GM18858 (cell line): ENCODE measurements around the gene PTPRU.
"Not testable (repeated sequence)": the region's sequence is repeated elsewhere in the genome, so short reads cannot be mapped to it uniquely, and the experiment has no call there.

Experiments used
- ATAC-seq: cut with Tn5 transposase; IDR thresholded peaks from one replicate; pipeline ENCODE4 v1.9.1; 2021; ENCODE audit not compliant: unreplicated experiment

Gene PTPRU

DNA sequence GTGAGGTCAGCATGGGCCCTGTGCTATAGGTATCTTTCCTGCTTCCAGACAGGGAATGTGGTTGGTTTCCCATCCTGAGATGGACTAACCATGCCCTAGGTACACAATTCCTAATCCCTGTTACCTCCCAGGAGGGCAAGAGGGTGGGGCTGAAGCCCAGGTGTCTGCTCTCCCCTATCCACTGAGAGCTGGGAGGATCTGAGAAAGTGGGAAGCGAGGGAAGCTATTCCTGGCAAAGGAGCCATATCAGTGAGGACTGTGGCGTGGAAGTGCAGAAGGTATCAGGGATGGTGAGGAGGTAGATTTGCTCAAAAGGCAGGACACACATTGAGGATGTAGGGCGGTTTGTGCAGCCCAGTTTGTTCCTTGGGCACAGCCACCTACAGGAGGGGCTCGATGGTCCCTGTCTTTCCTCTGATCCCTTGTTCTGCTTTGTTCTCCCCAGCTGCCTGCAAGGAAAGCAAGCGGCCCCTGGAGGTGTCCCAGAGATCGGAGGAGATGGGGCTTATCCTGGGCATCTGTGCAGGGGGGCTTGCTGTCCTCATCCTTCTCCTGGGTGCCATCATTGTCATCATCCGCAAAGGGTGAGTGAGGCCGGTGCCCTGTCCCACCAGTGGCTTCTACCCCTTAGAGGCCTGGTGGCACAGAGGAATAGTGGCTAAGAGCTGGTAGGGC, 48.1 kb downstream of the PTPRU start:
- no peak for ATAC-seq

DNA sequence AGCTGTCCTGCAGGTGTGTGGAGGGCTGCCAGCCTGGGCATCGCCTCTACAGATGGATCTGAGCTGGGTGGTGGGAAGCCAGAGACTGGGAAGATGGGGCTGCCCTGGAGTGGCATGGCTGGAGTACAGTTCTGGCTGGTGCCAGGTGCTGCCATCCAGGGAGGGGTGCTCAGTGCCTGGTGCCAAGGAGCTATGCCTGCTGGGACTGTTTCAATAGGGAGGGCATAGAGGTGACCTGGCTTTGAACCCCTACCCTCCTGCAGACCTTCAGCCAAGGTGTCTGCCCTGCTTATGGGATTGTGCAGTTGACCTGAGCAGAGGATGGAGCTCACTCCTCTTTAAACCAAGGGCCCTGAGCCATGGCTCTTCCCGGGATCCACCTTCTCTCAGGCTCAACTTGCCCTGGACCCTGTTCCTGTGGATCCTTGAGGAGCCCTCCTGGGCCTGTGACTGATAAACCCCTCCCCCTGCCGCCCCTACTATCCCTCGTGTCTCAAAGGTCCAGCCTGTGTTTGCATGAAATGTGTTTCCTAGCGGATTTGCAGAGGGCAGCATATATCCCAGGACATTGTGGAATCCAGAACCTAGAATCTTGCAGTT, 48.7 kb downstream of the PTPRU start:
- ATAC-seq: no peak

DNA sequence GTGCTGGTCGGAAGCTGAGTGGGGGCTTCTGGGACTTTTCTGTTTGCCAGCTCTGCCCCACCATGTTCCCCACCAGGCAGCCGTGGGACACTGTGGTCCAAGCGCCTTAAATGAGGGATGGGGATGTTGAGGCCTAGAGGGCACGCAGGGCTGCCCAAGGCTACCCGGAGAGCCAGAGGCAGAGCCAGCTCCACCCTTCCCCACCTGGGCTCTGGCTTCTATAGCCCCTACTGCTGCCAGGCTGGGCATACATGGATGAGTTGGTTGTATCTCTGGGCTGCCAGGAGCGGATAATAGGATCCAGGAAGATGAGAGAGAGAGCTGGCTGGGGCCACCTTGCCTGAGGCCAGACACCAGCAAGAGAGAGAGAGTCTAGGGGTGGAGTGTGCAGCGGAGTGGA, 49.4 kb downstream of the PTPRU start:
- no peak for ATAC-seq

DNA sequence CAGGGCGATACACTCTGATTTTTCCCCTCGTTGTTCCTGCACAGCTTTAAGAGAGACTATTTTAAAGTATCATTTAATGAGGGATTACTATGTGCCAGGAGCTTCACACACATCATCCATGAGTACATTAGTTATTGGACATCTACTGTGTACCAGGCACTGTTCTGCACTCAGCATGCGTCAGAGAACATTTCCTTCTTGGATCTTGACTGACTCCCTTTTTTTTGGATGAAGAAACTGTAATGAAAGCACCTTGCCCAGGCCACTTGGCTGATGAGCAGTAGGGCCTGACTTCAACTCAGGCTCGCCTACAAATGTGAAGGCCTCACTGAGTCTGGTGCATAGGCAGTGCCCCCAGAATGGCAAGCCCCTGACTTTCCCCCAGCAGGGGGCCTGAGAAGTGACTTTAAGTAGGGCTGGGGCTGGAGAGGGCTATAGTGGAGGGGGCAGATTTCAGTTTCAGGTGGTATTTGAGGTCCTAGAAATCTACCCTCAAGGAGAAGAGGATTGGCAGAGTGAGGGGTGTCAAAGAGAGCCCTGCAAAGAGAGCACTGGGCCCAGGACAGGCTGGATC, 50.0 kb downstream of the PTPRU start:
- no peak for ATAC-seq

DNA sequence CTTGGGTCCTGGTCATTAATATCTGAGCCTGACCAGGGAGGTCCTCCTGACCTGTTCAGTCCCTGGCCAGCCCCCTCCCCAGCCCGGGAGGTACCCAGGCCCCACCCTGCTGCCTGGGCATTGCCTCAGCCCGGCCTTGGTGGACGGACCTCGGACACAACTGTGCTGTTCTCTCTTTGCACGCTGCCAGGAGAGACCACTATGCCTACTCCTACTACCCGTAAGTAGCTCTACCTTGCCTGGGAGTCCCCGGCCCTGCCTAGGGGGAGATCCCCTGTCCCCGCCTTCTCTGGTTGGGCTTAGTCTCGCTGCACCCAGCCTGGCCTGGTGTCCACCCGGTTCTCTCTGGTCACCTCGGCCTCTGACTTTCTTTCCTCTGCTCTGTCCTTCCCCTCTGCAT, 53.2 kb downstream of the PTPRU start:
- ATAC-seq: no peak

DNA sequence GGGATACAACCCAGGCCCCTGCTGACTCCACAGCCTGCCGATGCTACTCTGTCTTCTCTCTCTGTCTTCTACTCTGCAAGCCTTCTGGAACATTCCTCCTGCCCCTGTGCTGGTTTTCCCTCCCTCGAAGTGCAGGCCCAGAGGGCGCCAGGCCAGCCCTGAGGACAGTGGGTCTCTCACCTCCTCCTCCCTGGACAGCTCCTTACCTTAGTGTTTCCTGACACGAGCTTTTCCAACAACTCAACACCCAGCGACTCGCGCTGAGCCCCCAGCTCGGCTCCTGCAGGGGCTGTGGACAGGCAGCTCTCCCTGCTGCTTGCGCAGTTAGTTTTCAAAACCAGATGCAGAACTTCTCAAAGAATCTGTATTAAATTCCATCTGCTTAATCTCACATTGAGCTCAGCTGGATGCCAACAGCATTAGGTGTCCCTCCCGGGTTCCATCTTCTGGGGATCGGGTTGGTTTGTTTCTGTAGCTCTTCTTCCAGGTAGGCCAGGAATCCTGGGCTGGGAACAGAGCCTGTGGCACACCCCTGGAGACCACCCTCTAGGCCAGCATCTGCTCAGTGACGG, 54.2 kb downstream of the PTPRU start:
- no peak for ATAC-seq

DNA sequence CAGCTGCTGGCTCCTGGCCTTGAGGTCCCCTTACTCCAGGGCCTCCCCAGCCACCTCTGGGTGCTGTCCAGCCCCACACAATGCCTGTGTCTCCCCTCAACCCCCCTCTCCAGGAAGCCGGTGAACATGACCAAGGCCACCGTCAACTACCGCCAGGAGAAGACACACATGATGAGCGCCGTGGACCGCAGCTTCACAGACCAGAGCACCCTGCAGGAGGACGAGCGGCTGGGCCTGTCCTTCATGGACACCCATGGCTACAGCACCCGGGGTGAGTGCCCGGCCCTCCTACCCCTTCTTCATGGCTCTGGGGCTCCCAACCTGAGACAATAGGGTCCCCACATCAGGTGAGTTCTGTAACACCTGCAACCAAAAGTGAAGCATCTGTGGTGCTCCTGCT, 55.4 kb downstream of the PTPRU start:
- ATAC-seq: no peak

DNA sequence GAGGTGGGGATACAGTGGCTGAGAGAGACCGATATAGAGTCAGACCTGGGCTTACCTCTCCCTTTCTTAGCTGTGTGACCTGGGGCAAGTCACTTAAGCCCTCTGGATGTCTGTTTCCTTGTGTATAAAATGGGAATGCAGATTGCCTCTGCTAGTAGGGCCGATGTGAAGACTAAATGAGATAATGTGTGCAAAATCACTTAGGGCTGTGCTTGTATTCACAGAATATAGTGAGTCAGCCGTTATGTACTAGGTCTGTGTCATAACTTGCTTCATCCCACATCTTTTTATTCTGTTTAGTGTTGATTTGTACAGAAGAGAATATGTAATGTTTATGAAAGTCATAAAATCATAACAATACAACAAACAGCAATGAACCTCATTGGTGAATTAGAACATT, 56.0 kb downstream of the PTPRU start:
- no peak for ATAC-seq

DNA sequence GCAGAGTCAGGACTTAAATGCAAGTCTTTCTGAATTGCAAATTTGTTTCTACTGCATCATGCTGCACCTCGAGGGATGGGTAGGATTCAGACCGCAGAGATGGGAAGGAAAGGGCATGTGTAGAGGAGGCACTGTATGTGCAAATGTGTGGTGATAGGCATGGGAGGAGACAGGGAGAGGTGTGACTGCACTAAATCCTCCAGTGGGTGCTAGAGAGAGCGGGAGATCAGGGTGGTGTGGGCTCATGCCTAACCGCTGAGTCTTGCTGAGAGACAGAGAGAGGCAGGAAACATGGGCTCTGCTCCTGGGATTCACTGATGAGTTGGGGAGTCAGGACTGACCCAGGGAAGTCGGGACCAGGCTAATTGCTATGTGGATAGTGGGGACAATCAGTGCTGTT, 61.1 kb downstream of the PTPRU start:
- ATAC-seq: no peak

DNA sequence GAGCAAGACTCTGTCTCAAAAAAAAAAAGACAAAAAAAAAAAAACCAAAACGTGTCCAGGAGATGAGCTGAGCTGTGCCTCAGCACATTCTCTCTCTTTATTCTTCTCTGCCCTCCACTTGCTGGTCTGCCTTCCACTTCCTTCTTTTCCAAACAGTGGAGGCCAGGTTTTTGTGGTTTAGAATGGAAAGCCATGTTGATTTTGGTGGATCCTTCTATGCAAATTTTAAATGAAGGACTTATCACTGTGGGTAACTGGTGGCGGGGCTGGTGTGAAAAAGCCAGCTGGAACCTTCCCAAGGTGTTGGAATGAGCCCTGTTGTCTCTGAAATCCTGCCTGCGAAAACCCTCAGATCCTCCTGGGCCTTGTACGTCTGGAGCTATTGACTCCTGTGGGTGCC, 61.9 kb downstream of the PTPRU start:
- no peak for ATAC-seq

DNA sequence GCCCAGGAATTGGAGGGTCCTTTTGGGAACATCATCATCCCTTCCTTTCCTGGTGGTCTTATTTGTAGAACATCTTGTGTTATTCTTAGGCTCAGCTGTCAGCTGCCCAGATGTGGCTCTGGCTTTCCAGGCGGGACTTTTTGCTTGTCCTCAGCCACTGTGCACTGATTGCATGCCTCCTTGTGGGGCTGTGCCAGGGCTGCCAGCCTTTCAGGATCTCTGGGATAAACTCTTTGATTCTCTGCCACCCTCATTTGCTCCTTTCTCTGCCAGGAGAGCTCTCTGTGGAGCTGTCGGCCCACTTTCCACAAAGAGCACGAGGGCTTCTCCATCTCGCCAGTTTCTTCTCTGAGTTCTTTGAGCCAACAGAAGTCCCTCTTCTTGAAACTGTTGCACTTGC, 63.1 kb downstream of the PTPRU start:
- ATAC-seq: no peak

DNA sequence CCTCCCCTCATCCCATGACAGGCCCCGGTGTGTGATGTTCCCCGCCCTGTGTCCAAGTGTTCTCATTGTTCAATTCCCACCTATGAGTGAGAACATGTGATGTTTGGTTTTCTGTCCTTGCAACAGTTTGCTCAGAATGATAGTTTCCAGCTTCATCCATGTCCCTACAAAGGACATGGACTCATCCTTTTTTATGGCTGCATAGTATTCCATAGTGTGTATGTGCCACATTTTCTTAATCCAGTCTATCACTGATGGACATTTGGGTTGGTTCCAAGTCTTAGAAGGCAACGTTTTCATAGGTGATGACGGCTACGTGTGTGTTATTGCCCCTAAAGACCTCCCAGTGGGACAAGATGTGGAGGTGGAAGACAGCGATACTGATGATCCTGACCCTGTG, 65.4 kb downstream of the PTPRU start:
- ATAC-seq: not testable (repeated sequence)

DNA sequence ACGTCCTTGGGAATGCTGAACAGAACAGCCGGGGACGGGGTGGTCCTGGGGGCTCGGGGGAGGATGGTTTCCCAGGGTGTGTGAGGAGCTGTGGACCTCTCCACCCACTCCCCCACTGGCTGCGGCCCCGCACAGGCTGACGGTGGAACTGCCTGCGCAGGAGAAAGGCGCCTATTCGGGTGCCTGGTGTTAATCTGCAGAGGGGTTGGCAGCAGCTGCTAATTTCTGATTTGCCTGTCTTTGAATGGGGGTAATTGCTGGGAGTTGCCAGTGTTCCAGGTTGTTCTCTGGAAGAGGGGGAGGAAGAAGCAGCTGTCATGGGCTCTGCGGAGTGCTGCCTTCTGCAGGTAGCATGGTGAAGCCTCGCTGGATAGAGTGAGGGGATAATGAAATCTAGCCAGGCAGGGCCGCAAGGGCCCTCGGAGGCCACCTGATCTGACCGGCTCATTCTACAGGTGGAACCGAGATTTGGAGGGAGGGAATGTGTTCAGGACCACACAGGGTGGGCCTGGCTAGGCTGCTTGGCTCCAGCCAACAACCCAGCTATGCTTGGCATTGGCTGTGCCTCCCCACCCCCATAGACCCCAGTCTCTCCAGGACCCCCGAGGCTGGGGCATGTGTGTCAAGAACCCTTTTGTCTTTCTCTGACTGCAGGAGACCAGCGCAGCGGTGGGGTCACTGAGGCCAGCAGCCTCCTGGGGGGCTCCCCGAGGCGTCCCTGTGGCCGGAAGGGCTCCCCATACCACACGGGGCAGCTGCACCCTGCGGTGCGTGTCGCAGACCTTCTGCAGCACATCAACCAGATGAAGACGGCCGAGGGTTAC, 67.1 kb downstream of the PTPRU start:
- no peak for ATAC-seq

DNA sequence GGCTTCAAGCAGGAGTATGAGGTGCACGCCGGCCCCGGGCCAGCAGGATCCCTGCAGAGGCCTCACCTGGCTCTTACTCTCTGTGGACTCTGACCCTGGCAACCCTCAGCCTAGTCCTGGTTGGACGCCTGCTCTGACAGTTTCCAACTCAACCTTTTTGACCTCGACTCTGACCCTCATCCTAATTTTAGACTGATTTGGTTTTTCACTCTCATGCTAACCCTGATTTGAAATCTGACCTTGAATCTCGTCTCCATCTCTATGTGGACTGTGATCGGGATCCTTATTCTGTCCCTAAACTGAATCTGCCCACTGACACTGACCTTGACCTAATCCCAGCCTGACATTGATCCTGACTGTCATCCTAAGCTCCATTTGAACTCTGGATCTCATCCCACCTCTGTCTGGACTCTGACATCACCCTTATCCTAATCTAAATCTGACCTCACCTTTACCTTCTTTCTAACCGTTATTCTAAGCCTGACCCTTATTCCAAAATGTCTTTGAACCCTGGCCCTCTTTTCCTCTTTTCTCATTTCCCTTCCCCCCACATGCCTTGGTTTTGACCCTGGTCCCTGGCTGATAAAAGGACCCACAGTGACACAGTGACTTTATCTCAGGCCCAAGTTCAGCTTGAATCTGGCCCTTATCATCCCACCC, 67.8 kb downstream of the PTPRU start:
- ATAC-seq: no peak

DNA sequence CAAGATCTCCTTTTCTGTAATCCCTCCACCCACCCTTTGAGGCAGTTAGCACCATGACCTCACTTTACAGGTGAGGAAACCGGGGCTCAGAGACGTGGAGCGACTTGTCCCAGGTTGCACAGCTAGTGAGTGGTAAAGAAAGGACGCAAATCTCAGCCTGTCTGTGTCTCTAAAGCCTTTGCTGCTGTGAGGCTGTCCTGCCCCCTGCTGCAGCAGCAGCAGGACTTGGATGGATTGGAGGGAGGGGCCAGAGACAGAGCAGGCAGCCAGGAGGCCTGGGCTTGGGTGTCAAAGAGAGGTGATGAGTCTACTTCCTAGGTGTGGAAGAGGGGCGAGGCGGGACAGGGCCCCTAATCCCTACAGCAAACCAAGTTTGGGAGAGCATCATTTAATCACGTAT, 69.6 kb downstream of the PTPRU start:
- ATAC-seq: no peak

DNA sequence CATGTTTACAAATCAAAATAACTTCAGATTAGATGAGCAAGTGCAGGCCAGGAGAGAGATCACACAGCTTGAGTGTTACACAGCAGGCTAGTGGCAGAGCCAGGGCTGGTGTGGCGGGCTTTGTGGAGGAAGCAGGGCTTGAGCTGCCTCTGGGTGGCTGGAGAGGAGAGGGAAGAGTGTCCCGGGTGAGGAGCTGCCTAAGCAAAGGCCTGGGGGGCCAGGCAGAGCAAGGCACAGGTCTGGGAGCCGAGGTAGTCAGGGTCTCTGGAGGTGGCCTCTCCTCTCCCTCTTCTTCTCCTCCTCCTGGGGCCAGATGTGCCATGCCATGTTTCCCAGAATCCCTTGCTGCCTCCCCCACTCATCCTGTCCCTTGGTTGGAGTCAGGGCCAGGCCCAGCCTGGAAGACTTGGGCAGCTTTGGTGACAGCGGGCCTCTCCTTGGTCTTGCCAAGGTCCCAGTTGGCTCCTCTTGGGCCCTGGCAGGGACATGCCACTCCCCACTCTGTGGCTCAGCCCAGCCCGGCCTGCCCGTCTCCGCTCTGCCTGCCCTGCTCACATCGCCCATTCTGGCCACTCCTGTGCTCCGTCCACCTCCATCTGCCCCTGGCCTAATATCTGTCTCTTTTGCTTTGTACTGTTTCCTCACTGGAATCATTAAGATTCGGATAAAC, 70.3 kb downstream of the PTPRU start:
- no peak for ATAC-seq

DNA sequence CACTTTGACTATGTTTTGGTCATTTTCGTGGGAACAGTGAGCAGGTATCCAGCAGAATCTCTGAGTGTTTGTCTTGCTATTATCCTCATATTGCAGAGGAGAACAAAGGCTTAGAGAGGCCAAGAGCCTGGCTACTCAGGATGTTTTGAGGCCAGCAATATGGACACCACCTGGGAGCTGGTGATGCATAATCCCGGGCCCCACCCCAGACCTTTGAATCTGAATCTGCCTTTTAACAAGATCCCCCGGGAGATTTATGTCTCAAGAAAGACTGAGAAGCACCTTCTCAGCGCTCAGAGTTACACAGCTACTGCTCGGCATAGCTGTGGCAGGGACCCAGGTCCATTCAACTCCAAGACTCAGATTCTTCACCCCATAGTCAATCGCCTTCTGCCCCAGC, 72.8 kb downstream of the PTPRU start:
- ATAC-seq: no peak

DNA sequence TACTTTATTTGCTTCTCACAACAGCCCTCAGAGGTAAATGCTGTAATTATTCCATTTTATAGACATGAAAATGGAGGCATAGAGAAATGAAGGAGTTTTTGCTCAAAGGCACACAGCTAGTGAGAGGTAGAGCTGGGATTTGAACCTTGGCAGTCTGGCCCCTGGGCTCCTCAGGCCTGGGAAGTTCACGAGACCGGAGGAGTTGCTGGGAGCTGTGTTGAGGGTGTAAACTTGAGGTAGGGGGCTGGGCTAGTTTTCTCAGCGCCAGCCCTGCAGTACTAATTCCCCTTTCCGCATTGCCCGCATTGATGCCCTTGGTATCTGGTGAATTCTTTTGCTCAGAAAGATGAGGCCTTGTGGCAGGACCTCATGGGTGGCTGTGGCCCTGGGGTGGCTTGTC, 73.3 kb downstream of the PTPRU start:
- ATAC-seq: no peak

DNA sequence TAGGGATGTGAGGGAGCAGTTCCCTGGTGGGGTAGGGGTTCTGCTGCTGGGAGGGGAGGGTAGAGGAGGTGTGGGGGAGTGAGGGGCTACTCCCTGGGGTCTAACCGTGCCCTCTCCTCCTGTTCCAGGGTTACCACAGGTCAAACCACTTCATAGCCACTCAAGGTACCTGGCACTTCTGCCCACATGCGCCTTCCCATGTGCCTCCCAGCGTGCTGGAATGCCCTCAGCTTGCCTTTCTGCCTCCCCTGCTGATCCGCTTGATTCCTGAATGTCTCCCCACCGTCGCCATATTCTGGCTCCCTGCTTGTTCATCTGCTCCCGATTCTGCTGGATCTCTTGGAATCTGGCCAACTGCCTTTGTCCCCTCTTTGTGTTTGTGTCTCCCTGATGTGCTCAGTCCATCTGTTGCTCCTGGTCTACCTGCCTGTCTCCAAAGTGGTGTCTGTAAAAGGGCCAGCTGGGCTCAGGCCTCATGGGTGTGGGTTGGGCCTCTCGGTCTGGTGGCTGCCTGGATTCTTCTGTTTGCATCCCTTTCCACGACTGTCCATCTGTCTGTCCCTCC, 74.4 kb downstream of the PTPRU start:
- no peak for ATAC-seq

DNA sequence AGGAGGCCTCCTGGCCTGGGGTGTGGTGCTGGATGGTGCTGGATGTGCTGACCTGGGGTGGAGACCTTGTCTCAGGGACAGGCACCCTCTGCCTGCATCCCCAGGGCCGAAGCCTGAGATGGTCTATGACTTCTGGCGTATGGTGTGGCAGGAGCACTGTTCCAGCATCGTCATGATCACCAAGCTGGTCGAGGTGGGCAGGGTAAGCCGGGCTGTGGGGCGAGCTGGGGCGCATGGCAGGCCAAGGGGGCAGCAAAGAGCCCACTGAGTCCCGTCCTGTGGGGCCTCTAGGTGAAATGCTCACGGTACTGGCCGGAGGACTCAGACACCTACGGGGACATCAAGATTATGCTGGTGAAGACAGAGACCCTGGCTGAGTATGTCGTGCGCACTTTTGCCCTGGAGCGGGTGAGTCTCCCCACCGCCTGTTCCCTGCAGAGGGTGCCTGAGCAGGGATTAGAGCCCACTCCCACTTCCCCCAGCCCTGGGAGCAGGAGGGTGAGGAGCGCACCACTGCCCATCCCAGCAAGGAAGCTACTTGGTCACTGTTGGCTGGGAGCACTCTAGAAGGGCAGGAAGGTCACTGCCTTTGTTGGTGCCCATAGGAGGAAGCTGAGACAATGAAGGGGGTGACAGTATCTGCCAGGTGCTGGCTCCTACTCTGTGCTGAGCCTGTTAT, 75.2 kb downstream of the PTPRU start:
- ATAC-seq: no peak
